ENCODE results near the gene MX1. TPM values are rescaled to one million over a fixed set of nuclear protein-coding genes. Genes with fewer than 3 reads are reported as not detected.

The MX1 gene
- total and polyA plus RNA-seq, 2 experiments from 2014 or later: not detected

GRCh38 chr21:41429305-41429704 is 3.3 kb downstream of the MX1 start:
- no peak for DNase-seq (ENCODE audit: low read depth in 1 of 2, low spot score in 1 of 2)
- Histone ChIP-seq H3K27me3 (peaks cover 64% of the 10 kb centered on the region), H3K9me3 (ENCODE audit: low read depth) (no peaks in the 10 kb centered on the region), H3K36me3 (no peaks in the 10 kb centered on the region), H3K4me3 (no peak overlapping the region), H3K4me1 (ENCODE audit: low read depth) (no peaks in the 10 kb centered on the region), H3K27ac (no peak overlapping the region)
- TF ChIP-seq CTCF (IDR thresholded peaks at IDR 0.05; ENCODE audit: low read depth, low read length): no peak

GRCh38 chr21:41429925-41430491 is 4.0 kb downstream of the MX1 start:
- no peak for TF ChIP-seq CTCF (IDR thresholded peaks at IDR 0.05; ENCODE audit: low read depth, low read length)
- no peak for DNase-seq (ENCODE audit: low read depth in 1 of 2, low spot score in 1 of 2)
- H3K27me3 ChIP-seq: peaks cover 57% of the 10 kb centered on the region

GRCh38 chr21:41431788-41432548 is 5.9 kb downstream of the MX1 start:
- no peaks in the 10 kb centered on the region for H3K9me3 ChIP-seq (ENCODE audit: low read depth)
- no peak overlapping the region for H3K4me3 ChIP-seq
- H3K27me3 ChIP-seq: peaks cover 38% of the 10 kb centered on the region
- no peaks in the 10 kb centered on the region for H3K4me1 ChIP-seq (ENCODE audit: low read depth)
- no peak overlapping the region for H3K27ac ChIP-seq
- TF ChIP-seq CTCF (IDR thresholded peaks at IDR 0.05; ENCODE audit: low read depth, low read length): no peak
- DNase-seq (ENCODE audit: low read depth in 1 of 2, low spot score in 1 of 2): no peak
- H3K36me3 ChIP-seq: no peaks in the 10 kb centered on the region

More at GRCh38 chr21:41429925-41430491, 4.0 kb downstream of the MX1 start:
- Histone ChIP-seq H3K36me3 (no peaks in the 10 kb centered on the region), H3K4me1 (ENCODE audit: low read depth) (no peaks in the 10 kb centered on the region), H3K4me3 (no peak overlapping the region), H3K27ac (no peak overlapping the region), H3K9me3 (ENCODE audit: low read depth) (no peaks in the 10 kb centered on the region)

- no peak for TF ChIP-seq CTCF (IDR thresholded peaks at IDR 0.05; ENCODE audit: low read depth, low read length)
- no peaks in the 10 kb centered on the region for H3K36me3 ChIP-seq
- H3K4me3 ChIP-seq: no peak overlapping the region
- H3K27me3 ChIP-seq: peaks cover 29% of the 10 kb centered on the region
- no peak for DNase-seq (ENCODE audit: low read depth in 1 of 2, low spot score in 1 of 2)
- no peaks in the 10 kb centered on the region for H3K4me1 ChIP-seq (ENCODE audit: low read depth)
- no peaks in the 10 kb centered on the region for H3K9me3 ChIP-seq (ENCODE audit: low read depth)
- no peak overlapping the region for H3K27ac ChIP-seq
Observed at GRCh38 chr21:41432562-41433460, 6.8 kb downstream of the MX1 start.

- H3K4me3 ChIP-seq: no peak overlapping the region
- H3K9me3 ChIP-seq (ENCODE audit: low read depth): no peaks in the 10 kb centered on the region
- DNase-seq (ENCODE audit: low read depth in 1 of 2, low spot score in 1 of 2): no peak
- H3K36me3 ChIP-seq: no peaks in the 10 kb centered on the region
- H3K27me3 ChIP-seq: peaks cover 22% of the 10 kb centered on the region
- no peak for TF ChIP-seq CTCF (IDR thresholded peaks at IDR 0.05; ENCODE audit: low read depth, low read length)
- no peak overlapping the region for H3K27ac ChIP-seq
- no peaks in the 10 kb centered on the region for H3K4me1 ChIP-seq (ENCODE audit: low read depth)
Observed at GRCh38 chr21:41433566-41433965, 7.5 kb downstream of the MX1 start.
